GM10248 (cell line): ENCODE results near the gene SLC24A4.

Experiments
- CTCF ChIA-PET: fragments of 300-600 bp; sonication (Branson Sonifier 250); formaldehyde crosslinking; extraction: SDS; loops from one replicate; lab custom pipeline; 2021; ENCODE audit warnings: antibody characterized with exemption; lab: Yijun Ruan, JAX
- POLR2A ChIA-PET: fragments of 350-650 bp; sonication (Branson Sonifier 250); formaldehyde crosslinking; extraction: SDS; loops from one replicate; lab custom pipeline; 2020; ENCODE audit warnings: antibody characterized with exemption; lab: Yijun Ruan, JAX
- DNase-seq: peaks from one replicate; pipeline ENCODE4 v3.0.0; 2012; ENCODE audit errors: extremely low spot score
- TF ChIP-seq, protein P1 (sequence below): IDR thresholded peaks from 2 replicates; pipeline ENCODE4 v1.5.1; 2012; ENCODE audit warnings: mild to moderate bottlenecking, low read depth; ENCODE audit errors: extremely low read depth, missing control alignments, control extremely low read depth

Gene SLC24A4

DNA sequence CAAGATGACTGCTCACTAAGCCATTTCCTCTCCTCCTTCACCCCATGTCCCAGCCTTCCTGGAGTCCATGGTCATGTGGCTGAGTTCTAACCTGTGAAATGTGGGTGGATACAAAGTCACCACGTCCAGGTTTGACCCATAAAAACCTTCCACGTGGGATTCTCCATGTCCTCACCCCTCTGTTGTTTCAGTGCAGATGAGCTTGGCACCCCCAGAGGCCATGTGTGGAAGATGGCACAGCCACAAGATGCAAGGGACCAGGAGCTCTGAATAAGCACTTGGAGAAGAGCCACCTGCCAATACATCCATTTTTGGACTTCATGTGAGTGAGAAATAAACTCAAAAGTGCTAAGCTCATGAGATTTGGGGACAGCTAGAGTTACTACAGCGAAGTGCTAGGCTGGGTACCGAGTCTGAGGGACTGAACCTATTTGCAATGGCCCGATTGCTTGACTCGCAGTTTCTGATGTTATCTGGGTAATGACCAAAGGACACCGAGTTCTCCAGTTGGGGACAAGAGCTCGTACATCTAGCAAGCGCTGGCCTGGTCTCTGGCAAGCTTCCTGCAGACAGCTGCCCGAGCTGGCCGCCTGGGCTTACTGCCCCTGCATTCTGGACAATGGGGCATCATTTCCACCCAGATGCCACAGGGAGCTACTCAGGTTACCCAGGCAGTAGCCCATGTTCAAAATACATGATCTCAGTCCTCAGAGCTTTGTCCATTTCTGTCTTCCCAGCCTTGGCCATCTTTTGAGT, 7.7 kb upstream of the SLC24A4 start:
- DNase-seq: no peak
- TF ChIP-seq, protein P1, sequence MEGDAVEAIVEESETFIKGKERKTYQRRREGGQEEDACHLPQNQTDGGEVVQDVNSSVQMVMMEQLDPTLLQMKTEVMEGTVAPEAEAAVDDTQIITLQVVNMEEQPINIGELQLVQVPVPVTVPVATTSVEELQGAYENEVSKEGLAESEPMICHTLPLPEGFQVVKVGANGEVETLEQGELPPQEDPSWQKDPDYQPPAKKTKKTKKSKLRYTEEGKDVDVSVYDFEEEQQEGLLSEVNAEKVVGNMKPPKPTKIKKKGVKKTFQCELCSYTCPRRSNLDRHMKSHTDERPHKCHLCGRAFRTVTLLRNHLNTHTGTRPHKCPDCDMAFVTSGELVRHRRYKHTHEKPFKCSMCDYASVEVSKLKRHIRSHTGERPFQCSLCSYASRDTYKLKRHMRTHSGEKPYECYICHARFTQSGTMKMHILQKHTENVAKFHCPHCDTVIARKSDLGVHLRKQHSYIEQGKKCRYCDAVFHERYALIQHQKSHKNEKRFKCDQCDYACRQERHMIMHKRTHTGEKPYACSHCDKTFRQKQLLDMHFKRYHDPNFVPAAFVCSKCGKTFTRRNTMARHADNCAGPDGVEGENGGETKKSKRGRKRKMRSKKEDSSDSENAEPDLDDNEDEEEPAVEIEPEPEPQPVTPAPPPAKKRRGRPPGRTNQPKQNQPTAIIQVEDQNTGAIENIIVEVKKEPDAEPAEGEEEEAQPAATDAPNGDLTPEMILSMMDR: no peak
- CTCF ChIA-PET: interaction anchor here (1.6 to 1.8 kb wide), 2 partner anchors 9 to 12 kb away, joined by 4 to 7 read pairs; no protein-coding TSS in a partner anchor
- POLR2A ChIA-PET: no interaction called here

DNA sequence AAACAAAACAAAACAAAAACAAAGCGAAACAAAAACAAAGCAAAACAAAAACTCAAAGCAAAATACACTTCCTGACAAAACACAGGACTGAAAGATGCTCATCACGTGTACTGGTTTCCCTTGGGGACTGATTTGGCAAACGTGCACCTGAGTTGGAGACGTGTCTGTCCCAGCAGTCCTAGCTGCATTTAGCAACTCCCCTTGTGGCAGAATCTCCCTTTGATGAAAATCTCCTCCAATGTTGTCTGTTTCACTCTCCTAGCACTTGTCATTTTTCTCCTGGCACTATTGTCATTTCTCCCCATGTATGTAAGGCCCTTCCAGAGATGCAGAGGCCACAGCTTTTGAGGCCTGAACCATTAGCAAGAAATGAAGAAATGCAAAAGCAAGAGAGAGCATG, 6.8 kb upstream of the SLC24A4 start:
- no peak for DNase-seq
- TF ChIP-seq, protein P1: no peak
- CTCF ChIA-PET: interaction anchor here (1.1 to 1.8 kb wide), 2 partner anchors 13 to 24 kb away, joined by 3 to 7 read pairs; no protein-coding TSS in a partner anchor
- POLR2A ChIA-PET: no interaction called here

GRCh38 chr14:92316937-92317336, 6.0 kb upstream of the SLC24A4 start:
- ChIA-PET CTCF (interaction anchor here (1.1 to 1.2 kb wide), 2 partner anchors 24 to 81 kb away, joined by 3 to 4 read pairs; no protein-coding TSS in a partner anchor), POLR2A (no interaction called here)
- TF ChIP-seq, protein P1: no peak
- no peak for DNase-seq

GRCh38 chr14:92317511-92317910, 5.5 kb upstream of the SLC24A4 start:
- CTCF ChIA-PET: interaction anchor here (1.2 kb wide), 1 partner anchor 81 kb away, joined by 4 read pairs; no protein-coding TSS in a partner anchor
- POLR2A ChIA-PET: no interaction called here
- no peak for DNase-seq
- TF ChIP-seq, protein P1: no peak

GRCh38 chr14:92321701-92322100, 1.3 kb upstream of the SLC24A4 start:
- ChIA-PET CTCF (interaction anchor here (0.7 kb wide), 1 partner anchor 9 kb away, joined by 3 read pairs; no protein-coding TSS in a partner anchor), POLR2A (no interaction called here)
- TF ChIP-seq, protein P1: no peak
- no peak for DNase-seq

DNA sequence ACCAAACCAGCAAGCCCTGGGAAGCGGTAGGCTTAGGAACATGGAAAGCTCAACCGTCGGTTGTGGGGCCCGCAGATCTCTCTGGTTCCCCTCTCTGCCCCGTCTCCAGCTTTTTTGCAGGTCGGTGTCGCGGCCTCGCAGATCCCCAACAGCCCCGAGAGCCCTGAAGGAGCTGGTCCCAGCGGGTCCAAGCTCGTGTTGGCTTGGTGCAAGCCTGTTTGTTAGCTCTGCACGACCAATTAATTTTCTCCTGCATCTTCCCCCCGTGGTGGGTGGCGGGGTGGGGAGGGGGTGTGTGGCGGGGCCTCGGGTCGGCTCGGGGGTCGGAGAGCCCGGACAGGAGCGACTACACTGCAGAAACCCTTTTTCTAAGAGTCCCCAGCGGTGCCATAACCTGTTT, 449 bp upstream of the SLC24A4 start:
- no peak for DNase-seq
- CTCF ChIA-PET: interaction anchor here (0.7 kb wide), 1 partner anchor 10 kb away, joined by 3 read pairs; no protein-coding TSS in a partner anchor
- POLR2A ChIA-PET: no interaction called here
- TF ChIP-seq, protein P1: no peak
